Adrenal gland (tissue), 5 donors: ENCODE results near the gene DOCK9.

Experiments
- POLR2A ChIP-seq, 2 donors: fragments of 450-650 bp; IDR thresholded peaks; one replicate each; pipeline ENCODE4 v1.6.1; 2017; ENCODE audit warnings: antibody characterized with exemption in 2 of 2, mild to moderate bottlenecking in 2 of 2, moderate library complexity in 1 of 2
- TF ChIP-seq, protein P1 (sequence below), 6 experiments: fragments of 450-650 bp in 4 of 6; fragments of 200-600 bp in 2 of 6; sonication (generic) in 1 of 6; IDR thresholded peaks; 1 replicate in 5 of 6; 2 replicates in 1 of 6; pipeline versions ENCODE4 v1.5.1 to v1.8.0; 2016 to 2021; ENCODE audit warnings: antibody characterized with exemption in 6 of 6, mild to moderate bottlenecking in 2 of 6, moderate library complexity in 1 of 6
- donor health status: DM: no; HTN: no; CAD: no.

DNA sequence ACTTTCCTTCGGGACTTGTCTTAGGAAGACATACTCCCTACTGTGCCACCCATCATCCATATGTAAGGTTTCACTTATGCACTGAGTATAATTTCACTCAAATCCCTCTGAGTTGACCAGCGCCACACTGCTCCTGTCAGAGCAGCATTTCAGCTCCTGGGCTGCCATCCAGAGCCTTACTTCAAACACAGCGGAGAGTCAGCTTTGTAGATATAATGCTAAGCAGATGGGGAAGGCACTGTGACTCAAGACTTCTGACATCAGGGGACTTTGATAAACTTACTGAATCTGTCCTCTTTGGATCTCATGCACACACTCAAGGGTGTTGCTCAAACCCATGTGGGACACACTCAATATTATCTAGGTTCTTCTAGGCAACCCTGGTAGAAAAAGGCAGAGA is 34.9 kb downstream of the DOCK9 start:
- no peak for TF ChIP-seq POLR2A (IDR thresholded peaks at IDR 0.05)
- TF ChIP-seq, protein P1, sequence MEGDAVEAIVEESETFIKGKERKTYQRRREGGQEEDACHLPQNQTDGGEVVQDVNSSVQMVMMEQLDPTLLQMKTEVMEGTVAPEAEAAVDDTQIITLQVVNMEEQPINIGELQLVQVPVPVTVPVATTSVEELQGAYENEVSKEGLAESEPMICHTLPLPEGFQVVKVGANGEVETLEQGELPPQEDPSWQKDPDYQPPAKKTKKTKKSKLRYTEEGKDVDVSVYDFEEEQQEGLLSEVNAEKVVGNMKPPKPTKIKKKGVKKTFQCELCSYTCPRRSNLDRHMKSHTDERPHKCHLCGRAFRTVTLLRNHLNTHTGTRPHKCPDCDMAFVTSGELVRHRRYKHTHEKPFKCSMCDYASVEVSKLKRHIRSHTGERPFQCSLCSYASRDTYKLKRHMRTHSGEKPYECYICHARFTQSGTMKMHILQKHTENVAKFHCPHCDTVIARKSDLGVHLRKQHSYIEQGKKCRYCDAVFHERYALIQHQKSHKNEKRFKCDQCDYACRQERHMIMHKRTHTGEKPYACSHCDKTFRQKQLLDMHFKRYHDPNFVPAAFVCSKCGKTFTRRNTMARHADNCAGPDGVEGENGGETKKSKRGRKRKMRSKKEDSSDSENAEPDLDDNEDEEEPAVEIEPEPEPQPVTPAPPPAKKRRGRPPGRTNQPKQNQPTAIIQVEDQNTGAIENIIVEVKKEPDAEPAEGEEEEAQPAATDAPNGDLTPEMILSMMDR (IDR thresholded peaks at IDR 0.05) = no peak
